ENCODE data around the gene FKTN.
"Not testable (repeated sequence)": the region's sequence is repeated elsewhere in the genome, so short reads cannot be mapped to it uniquely, and the experiment has no call there.

FKTN gene

DNA sequence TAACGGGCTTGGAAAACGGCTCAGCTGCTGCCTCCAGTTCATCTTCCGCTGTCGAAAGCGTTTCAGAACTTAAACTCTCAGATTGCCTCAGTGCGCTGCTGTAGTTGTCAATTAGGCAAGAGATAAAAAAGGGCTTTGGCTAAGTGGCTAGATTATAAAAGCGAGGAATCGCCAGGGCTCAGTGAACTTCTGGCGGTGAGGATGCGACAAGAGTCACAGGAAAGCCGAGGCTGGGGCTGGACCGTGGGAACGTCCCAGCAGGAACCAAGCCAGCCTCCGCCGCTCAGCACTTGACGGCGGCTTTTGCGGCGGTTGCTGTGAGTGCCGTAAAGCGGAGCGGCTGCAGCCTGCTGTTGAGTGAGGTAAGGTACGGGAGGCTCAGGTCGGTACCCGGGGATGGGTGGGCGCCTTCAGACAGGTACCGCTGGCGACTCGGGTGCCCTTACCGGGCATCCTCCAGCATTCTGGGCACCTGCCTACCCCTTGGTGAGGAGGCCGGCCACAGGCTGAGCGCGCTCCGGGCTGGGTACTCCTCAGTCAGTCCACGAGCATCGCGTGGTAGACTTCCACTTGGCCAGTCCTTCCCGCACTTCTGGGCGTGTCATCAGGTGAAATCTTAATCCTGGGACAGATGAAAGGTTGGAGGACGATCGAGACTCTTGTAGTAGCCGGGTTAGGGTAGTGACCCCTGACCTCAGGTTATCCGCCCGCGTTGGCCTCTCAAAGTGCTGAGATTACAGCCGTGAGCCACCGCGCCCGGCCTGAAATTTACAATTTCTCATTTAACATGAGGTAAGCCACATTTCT, at the start of gene FKTN:
Gene FKTN (plus strand): TSS at position 328 of the 807 bp plus-strand sequence. CDS start 16,902 bp downstream, outside the sequence.
- DNase-seq, result peak; percentile 79

- DNase-seq, result no peak
Measured at GRCh38 chr9:105508530-105508929, 49.4 kb upstream of the FKTN start.

GRCh38 chr9:105510024-105510423, 47.9 kb upstream of the FKTN start:
- no peak for DNase-seq

- no peak for DNase-seq
Measured at GRCh38 chr9:105511446-105511845, 46.5 kb upstream of the FKTN start.

GRCh38 chr9:105515811-105516413, 42.0 kb upstream of the FKTN start:
- DNase-seq, result no peak

DNA sequence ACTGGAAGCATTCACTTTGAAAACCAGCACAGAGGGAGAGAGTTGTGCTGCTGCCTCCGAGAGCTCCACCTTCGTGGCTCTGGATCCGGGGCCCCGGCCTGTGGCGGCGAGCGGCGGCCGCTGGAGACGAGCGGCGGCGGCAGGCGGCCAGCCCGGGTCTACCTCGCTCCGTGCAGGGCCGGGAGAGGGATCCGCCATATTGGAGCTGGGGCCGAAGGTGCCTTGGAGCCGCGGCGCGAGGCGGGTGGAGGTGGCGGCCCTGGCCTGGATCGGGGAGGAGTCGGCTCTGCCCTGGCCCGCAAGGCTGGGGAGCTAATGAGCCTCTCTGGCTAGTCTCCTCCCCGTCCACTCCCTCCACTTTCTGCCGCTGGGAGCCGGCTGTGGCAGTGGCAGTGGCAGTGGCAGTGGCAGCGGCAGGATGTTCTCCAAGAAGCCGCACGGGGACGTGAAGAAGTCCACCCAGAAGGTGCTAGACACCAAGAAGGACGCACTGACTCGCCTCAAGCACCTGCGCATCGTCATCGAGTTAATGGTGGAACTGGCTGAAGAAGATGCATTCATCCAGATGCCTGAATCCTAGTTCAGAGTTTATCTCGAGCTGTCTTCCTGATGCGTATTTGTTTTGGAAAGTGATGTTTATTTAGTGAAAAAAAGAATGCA, 38.1 kb upstream of the FKTN start:
- not testable (repeated sequence) for DNase-seq

- not testable (repeated sequence) for DNase-seq
Measured at GRCh38 chr9:105520992-105521391, 36.9 kb upstream of the FKTN start.

DNA sequence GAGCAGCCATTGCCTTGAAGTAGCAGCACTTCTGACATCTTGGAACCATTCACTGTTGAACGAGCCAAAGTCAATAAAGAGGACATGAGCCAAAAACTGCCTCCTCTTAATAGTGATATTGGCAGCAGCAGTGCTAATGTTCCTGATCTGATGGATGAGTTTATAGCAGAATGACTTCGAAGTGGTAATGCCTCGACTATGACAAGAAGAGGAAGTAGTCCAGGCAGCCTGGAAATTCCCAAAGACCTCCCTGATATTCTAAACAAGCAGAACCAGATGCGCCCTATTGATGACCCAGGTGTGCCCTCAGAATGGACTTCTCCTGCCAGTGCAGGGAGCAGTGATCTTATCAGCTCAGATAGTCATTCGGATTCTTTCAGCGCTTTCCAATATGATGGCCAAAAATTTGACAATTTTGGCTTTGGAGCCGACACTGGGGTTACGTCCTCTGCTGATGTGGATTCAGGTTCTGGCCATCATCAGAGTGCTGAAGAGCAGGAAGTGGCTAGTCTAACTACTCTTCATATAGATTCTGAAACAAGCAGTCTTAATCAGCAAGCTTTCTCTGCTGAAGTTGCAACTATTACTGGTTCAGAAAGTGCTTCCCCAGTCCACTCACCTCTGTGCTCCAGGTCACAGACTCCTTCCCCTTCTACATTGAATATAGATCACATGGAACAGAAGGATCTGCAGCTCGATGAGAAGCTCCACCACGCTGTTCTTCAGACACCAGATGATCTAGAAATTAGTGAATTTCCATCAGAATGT, 35.1 kb upstream of the FKTN start:
- not testable (repeated sequence) for DNase-seq

DNA sequence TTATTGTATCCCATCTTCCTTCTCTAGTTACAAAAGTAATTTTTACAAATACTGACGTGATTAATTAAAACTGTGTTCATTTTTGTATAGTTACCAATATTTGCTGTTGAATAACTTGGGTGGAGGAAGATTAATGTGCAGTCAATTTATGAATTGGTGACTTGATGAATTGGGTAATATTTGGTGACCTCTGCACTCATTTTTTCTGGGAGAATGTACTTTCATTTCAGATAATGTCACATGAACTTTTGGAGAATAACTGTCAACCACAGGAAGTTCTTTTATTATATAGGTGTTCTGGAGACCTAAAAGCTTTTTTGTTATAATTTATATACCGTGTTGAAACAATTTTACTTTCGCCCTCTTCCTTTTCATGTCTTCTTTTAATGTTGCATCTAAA, 26.4 kb upstream of the FKTN start:
- no peak for DNase-seq

DNA sequence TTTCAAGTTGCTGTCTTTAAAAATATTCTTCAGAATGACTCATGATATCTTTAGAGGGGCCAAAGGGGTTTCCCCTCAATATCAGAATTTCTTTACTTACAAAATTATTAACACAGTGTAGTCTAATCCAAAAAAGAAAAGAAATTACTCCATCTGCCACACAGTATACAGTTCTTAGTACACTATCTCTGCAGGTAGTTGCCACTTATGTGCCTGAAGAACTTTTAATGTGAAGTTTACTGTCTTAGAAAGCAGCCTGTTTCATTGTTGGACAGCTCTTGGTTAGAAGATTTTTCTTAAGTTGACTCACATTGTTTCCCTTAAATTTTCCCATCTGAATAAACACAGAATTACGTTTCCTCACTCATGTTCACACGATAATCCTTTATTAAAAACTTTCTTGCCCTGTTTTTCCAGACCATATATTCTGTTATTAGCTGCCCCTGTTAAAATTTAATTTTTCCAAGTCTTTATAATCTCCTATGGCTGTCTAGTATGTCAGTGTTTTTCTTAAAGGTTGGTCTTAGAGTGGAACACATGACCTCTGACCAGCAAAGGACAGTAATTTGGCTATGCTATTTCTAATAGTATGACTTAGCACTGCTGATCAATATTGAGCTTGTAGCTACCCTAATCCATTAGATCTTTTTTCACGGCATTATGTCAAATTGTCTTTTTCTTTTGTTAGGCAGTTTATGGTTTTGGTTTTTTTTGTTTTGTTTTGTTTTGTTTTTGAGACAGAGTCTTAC, 21.8 kb upstream of the FKTN start:
- DNase-seq, result no peak

- DNase-seq, result no peak
Measured at GRCh38 chr9:105539452-105539851, 18.5 kb upstream of the FKTN start.

DNA sequence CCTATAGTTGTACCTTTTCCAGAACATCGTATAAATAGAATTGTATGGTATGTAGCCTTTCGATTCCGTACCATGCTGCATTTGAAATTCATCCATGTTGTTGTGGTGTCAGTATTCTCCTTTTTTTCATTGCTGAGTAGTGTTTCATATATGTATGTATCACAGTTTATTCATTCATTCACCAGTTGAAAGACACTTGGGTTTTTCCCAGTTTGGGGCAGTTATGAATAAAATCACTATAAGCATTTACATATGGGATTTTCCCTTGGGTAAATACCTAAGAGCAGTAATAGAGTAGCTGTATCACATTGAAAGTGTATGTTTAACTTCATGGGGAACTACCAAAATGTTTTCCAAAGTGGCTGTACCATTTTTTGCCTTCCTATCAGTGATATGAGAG, 16.1 kb upstream of the FKTN start:
- no peak for DNase-seq

DNA sequence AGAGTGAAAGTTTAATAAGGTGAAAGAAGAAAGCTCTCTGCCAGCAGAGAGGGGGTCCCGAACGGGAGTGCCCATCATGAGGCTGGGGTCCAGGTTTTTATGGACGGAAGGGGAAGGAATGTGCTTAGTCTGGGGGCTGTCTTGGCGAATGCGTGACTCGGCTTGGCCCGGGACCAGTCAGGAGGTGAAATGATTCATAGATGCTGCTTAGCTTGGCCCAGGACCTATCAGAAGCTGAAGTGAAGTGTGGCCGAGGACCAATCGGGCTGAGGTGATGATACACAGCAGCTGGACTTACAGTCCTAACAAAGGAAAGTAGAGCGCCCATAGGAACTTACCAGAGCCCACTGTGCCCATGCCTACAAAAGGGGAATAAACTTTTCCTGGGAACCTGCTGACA, 3.9 kb upstream of the FKTN start:
- DNase-seq, result no peak

GRCh38 chr9:105572455-105572854, 14.5 kb downstream of the FKTN start:
- DNase-seq, result no peak

GRCh38 chr9:105579952-105580351, 22.0 kb downstream of the FKTN start:
- DNase-seq, result not testable (repeated sequence)

GRCh38 chr9:105581550-105581949, 23.6 kb downstream of the FKTN start:
- not testable (repeated sequence) for DNase-seq

GRCh38 chr9:105593145-105593544, 35.2 kb downstream of the FKTN start:
- no peak for DNase-seq

DNA sequence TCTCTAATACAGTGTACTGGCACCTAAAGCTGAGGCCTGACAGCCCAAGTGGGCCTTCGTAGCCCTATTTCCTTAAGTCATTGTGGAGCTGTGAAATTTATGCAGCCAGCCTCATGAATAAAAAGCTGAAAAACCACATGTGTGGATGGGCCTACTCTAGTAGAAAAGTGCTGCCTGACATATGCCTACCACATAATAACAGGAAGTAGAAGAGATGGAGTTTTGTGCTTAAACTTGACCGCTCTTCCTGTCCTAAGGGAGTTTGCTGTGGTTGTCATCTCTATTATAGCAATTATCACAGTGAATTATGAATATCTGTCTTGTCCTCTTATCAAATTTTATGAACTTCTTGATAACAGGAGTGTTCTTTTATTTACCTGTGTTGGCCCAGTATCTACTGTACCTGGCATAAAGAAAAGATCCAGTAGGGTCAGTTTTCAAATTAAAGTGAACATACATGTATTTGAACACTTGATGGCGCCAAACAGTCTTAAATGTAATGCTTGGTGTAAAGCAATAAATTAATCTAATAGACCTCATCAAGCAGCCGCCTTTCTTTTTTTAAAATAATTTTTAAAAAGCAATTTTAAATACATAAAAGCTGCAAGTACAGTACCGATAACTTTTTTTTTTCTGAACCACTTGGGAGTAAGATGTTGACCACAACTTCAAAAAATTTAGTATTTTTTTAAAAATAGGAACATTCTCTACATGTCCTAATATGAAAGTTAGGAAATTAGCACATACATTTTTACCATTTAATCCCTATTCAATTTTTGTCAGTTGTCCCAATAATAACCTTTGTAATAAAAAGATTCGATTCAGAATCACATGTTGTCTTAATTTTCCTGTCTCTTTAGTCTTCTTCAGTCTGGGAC, 51.0 kb downstream of the FKTN start:
- DNase-seq, result peak; percentile 78

- no peak for DNase-seq
Measured at GRCh38 chr9:105621001-105621400, 63.1 kb downstream of the FKTN start.

- DNase-seq, result no peak
Measured at GRCh38 chr9:105625088-105625487, 67.2 kb downstream of the FKTN start.

DNA sequence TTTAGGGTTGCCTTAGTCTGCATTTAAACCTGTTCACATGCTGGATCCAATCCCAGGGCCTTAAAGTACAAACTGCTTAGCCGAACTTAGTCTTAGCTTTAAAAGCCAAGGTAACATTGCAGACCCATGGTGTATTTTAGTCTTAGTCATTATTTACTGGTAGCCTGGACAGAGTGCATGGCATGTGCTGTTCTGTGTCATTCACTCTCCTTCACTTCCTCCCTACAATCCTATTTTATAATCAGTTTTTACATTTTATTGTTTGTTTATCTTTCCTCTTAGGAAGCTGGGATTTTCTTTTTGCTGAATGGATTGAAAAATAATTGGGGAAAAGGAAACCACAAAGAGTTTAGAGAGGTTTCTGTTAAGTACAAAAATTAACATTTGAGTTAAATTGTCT, 74.9 kb downstream of the FKTN start:
- DNase-seq, result no peak
